GM12878 (cell line): ENCODE measurements around the gene FOXP1. TPM values are rescaled to one million over a fixed set of nuclear protein-coding genes. Genes with fewer than 3 reads are reported as not detected.

Experiments
- ATAC-seq: fragments of 200-7000 bp; cut with Tn5 transposase; 3 replicates; pipeline ENCODE4 v1.9.1; 2020; ENCODE audit warnings: mild to moderate bottlenecking, moderate library complexity
- BruUV-seq: library from RNA; stranded (reverse); fragments of 400-500 nt; replicated peaks from 2 replicates; lab custom pipeline; 2021; lab: Mats Ljungman, UMichigan
- CTCF ChIA-PET: fragments of 300-600 bp; sonication (Branson Sonifier 250); formaldehyde crosslinking; extraction: SDS; loops from one replicate; lab custom pipeline; 2021; ENCODE audit warnings: inconsistent platforms; lab: Yijun Ruan, JAX
- POLR2A ChIA-PET: fragments of 350-600 bp; formaldehyde crosslinking; extraction: SDS; loops from one replicate; lab custom pipeline; 2021; ENCODE audit warnings: inconsistent platforms; lab: Charles Lee
- RAD21 ChIA-PET: fragments of 300-600 bp; sonication (Branson Sonifier 250); formaldehyde crosslinking; loops from one replicate; lab custom pipeline; 2023; ENCODE audit warnings: antibody characterized with exemption; ENCODE audit not compliant: unreplicated experiment; lab: Charles Lee
- SMC1A ChIA-PET: fragments of 300-600 bp; sonication (Branson Sonifier 250); formaldehyde crosslinking; loops from one replicate; lab custom pipeline; 2023; ENCODE audit not compliant: unreplicated experiment, uncharacterized antibody; lab: Charles Lee
- DNase-seq: peaks from one replicate; pipeline ENCODE4 v3.0.0-alpha.2; 2011; ENCODE audit warnings: low read depth, low spot score
- FAIRE-seq: peaks from 3 replicates; lab custom pipeline; 2011; peaks lifted over from hg19 to GRCh38; lab: Jason Lieb, UNC
- H2AFZ ChIP-seq: 2 replicates; pipeline ENCODE4 v1.6.0; 2011; ENCODE audit warnings: low read depth, low read length, control low read depth; ENCODE audit not compliant: control insufficient read depth
- H3K27ac ChIP-seq: 2 replicates; pipeline ENCODE4 v1.5.1; 2011; ENCODE audit warnings: control low read depth; ENCODE audit not compliant: control insufficient read depth, insufficient read depth
- H3K27me3 ChIP-seq, 2 experiments: replicated peaks in 1 of 2; 2 replicates each; pipeline versions ENCODE4 v1.6.0 to v1.6.1; 2011; ENCODE audit warnings: low read length in 1 of 2; ENCODE audit not compliant: control insufficient read depth in 2 of 2, insufficient read depth in 2 of 2
- H3K36me3 ChIP-seq, 2 experiments: 2 replicates each; pipeline ENCODE4 v1.5.1; 2011; ENCODE audit warnings: low read length in 1 of 2; ENCODE audit not compliant: control insufficient read depth in 2 of 2, insufficient read depth in 2 of 2
- H3K4me1 ChIP-seq: 2 replicates; pipeline ENCODE4 v1.6.1; 2011; ENCODE audit warnings: mild to moderate bottlenecking, low read length, moderate library complexity, mixed read lengths; ENCODE audit not compliant: control insufficient read depth, insufficient read depth
- H3K4me2 ChIP-seq: 2 replicates; pipeline ENCODE4 v1.6.0; 2011; ENCODE audit warnings: control low read depth; ENCODE audit not compliant: control insufficient read depth, insufficient read depth
- H3K4me3 ChIP-seq: fragments of 200-600 bp; sonication (generic); 2 replicates; pipeline ENCODE4 v1.5.1; 2016
- H3K79me2 ChIP-seq: 2 replicates; pipeline ENCODE4 v1.6.0; 2011; ENCODE audit warnings: low read length; ENCODE audit not compliant: control insufficient read depth, insufficient read depth
- H3K9ac ChIP-seq: 2 replicates; pipeline ENCODE4 v1.8.0; 2011; ENCODE audit warnings: low read length, control low read depth, mixed read lengths; ENCODE audit not compliant: control insufficient read depth, insufficient read depth
- H3K9me3 ChIP-seq: replicated peaks from 3 replicates; pipeline ENCODE4 v1.5.1; 2011; ENCODE audit warnings: mild to moderate bottlenecking, low read length; ENCODE audit not compliant: control insufficient read depth, insufficient read depth
- H4K20me1 ChIP-seq: 2 replicates; pipeline ENCODE4 v1.6.0; 2011; ENCODE audit not compliant: control insufficient read depth, insufficient read depth
- CBFB ChIP-seq: IDR thresholded peaks from 2 replicates; pipeline ENCODE4 v1.6.1; 2016; ENCODE audit warnings: antibody characterized with exemption, low read depth
- DPF2 ChIP-seq: fragments of 450-650 bp; IDR thresholded peaks from 2 replicates; pipeline ENCODE4 v1.6.1; 2017; ENCODE audit warnings: mild to moderate bottlenecking
- ELK1 ChIP-seq: IDR thresholded peaks from 2 replicates; pipeline ENCODE4 v1.6.1; 2012; ENCODE audit warnings: low read depth, low read length, improper control_type of control experiment
- EP300 ChIP-seq, 2 experiments: fragments of 150-350 bp in 1 of 2; IDR thresholded peaks; 2 replicates each; pipeline ENCODE4 v1.6.1; 2011 to 2012; ENCODE audit warnings: low read depth in 2 of 2, low read length in 2 of 2, borderline replicate concordance in 1 of 2, improper control_type of control experiment in 1 of 2, inconsistent platforms in 1 of 2; ENCODE audit not compliant: control insufficient read depth in 1 of 2
- NFIC ChIP-seq: IDR thresholded peaks from 2 replicates; pipeline ENCODE4 v1.6.1; 2012; ENCODE audit warnings: low read depth, mild to moderate bottlenecking, inconsistent platforms, low read length, moderate library complexity
- NFYB ChIP-seq: IDR thresholded peaks from 2 replicates; pipeline ENCODE4 v1.6.1; 2011; ENCODE audit warnings: low read depth, mild to moderate bottlenecking, low read length, improper control_type of control experiment, moderate library complexity; ENCODE audit not compliant: insufficient read depth
- PAX5 ChIP-seq: IDR thresholded peaks from 2 replicates; pipeline ENCODE4 v1.6.1; 2011; ENCODE audit warnings: low read depth, low read length, borderline replicate concordance
- PML ChIP-seq: IDR thresholded peaks from 2 replicates; pipeline ENCODE4 v1.6.1; 2012; ENCODE audit warnings: low read length, inconsistent platforms
- POLR2AphosphoS2 ChIP-seq: IDR thresholded peaks from 2 replicates; pipeline ENCODE4 v1.6.1; 2011; ENCODE audit warnings: low read depth, mild to moderate bottlenecking, low read length, improper control_type of control experiment, moderate library complexity
- SREBF2 ChIP-seq: IDR thresholded peaks from 2 replicates; pipeline ENCODE4 v1.6.1; 2012; ENCODE audit warnings: mild to moderate bottlenecking, low read length
- SUZ12 ChIP-seq: fragments of 200-600 bp; sonication (generic); IDR thresholded peaks from one replicate; pipeline ENCODE4 v1.6.1; 2018; ENCODE audit warnings: antibody characterized with exemption, mild to moderate bottlenecking; ENCODE audit not compliant: unreplicated experiment
- WGBS: methylation state at CpG from one replicate; pipeline ENCODE4 v1.1.6; 2016; ENCODE audit warnings: low lambda C conversion rate; ENCODE audit not compliant: insufficient replicate concordance, insufficient coverage; ENCODE audit errors: missing lambda C conversion rate; 5-methylcytosine and 5-hydroxymethylcytosine counted together
- in situ Hi-C: fragments of 300-500 bp; cut with MboI; formaldehyde crosslinking; loops from 9 replicates; pipeline ENCODE4 v1.14.3; 2018; ENCODE audit warnings: mixed read lengths
- intact Hi-C: fragments of 100-400 bp; cut with micrococcal nuclease; formaldehyde crosslinking; loops from one replicate; pipeline ENCODE4 v1.14.2; 2022; ENCODE audit not compliant: unreplicated experiment
- polyA plus RNA-seq, 11 experiments: library from polyadenylated mRNA; depleted of rRNA in 4 of 11; unstranded in 6 of 11; stranded (reverse) in 5 of 11; fragments of >200 nt; fragmentation: Nextera tagmentation in 4 of 11; fragmentation: Illumina TruSeq in 1 of 11; extraction: Ambion mirVana in 4 of 11; extraction: Trizol in 1 of 11; gene quantifications; 1 replicate in 1 of 11; 2 replicates in 10 of 11; pipeline versions ENCODE4 v1.2.1 to v1.2.3, GENCODE V29; 2011 to 2016; ENCODE audit warnings: inconsistent platforms in 2 of 11, missing spikeins in 2 of 11, low read depth in 1 of 11
- total RNA-seq, 4 experiments: library from RNA; depleted of rRNA in 3 of 4; stranded (reverse); fragments of >200 nt in 3 of 4; fragmentation: Illumina TruSeq in 1 of 4; extraction: Trizol in 1 of 4; gene quantifications; 2 replicates each; pipeline versions ENCODE4 v1.2.1 to v1.2.3, GENCODE V29; 2013 to 2021
- TF ChIP-seq, protein P1 (sequence below): fragments of 450-650 bp; IDR thresholded peaks from 2 replicates; pipeline ENCODE4 v1.6.1; 2018; ENCODE audit warnings: mild to moderate bottlenecking, low read depth, moderate library complexity; ENCODE audit not compliant: partially characterized antibody
- TF ChIP-seq, protein P2 (sequence below): fragments of 450-650 bp; formaldehyde crosslinking; IDR thresholded peaks from 2 replicates; pipeline ENCODE4 v1.5.0; 2022; ENCODE audit warnings: mild to moderate bottlenecking, missing genetic modification characterization

Gene FOXP1
- total and polyA plus RNA-seq, 10 of the 15 experiments (the other 5 are each of a cell fraction or from before 2014, with no cell fraction given) = 0.05 to 1.6 (median 0.20) TPM; not detected in 1

GRCh38 chr3:71325715-71326114 lies 257.8 kb downstream of the FOXP1 start:
- no peak for FAIRE-seq
- CTCF ChIA-PET = no interaction called here

More at GRCh38 chr3:71325715-71326114, 257.8 kb downstream of the FOXP1 start:
- H3K9ac ChIP-seq = no peak overlapping the region
- no peaks in the 10 kb centered on the region for H3K36me3 ChIP-seq
- H4K20me1 ChIP-seq = no peaks in the 10 kb centered on the region
- TF ChIP-seq EP300 (IDR thresholded peaks at IDR 0.05; ENCODE audit: borderline replicate concordance in 1 of 2, control insufficient read depth in 1 of 2, low read depth in 2 of 2, low read length in 2 of 2) (no peak), CBFB (no peak), PAX5 (no peak), SREBF2 (no peak), NFIC (no peak), NFYB (no peak), POLR2AphosphoS2 (no peak), SUZ12 (no peak), ELK1 (no peak), PML (no peak), DPF2 (no peak)
- TF ChIP-seq, protein P1, sequence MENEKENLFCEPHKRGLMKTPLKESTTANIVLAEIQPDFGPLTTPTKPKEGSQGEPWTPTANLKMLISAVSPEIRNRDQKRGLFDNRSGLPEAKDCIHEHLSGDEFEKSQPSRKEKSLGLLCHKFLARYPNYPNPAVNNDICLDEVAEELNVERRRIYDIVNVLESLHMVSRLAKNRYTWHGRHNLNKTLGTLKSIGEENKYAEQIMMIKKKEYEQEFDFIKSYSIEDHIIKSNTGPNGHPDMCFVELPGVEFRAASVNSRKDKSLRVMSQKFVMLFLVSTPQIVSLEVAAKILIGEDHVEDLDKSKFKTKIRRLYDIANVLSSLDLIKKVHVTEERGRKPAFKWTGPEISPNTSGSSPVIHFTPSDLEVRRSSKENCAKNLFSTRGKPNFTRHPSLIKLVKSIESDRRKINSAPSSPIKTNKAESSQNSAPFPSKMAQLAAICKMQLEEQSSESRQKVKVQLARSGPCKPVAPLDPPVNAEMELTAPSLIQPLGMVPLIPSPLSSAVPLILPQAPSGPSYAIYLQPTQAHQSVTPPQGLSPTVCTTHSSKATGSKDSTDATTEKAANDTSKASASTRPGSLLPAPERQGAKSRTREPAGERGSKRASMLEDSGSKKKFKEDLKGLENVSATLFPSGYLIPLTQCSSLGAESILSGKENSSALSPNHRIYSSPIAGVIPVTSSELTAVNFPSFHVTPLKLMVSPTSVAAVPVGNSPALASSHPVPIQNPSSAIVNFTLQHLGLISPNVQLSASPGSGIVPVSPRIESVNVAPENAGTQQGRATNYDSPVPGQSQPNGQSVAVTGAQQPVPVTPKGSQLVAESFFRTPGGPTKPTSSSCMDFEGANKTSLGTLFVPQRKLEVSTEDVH = no peak
- TF ChIP-seq, protein P2, sequence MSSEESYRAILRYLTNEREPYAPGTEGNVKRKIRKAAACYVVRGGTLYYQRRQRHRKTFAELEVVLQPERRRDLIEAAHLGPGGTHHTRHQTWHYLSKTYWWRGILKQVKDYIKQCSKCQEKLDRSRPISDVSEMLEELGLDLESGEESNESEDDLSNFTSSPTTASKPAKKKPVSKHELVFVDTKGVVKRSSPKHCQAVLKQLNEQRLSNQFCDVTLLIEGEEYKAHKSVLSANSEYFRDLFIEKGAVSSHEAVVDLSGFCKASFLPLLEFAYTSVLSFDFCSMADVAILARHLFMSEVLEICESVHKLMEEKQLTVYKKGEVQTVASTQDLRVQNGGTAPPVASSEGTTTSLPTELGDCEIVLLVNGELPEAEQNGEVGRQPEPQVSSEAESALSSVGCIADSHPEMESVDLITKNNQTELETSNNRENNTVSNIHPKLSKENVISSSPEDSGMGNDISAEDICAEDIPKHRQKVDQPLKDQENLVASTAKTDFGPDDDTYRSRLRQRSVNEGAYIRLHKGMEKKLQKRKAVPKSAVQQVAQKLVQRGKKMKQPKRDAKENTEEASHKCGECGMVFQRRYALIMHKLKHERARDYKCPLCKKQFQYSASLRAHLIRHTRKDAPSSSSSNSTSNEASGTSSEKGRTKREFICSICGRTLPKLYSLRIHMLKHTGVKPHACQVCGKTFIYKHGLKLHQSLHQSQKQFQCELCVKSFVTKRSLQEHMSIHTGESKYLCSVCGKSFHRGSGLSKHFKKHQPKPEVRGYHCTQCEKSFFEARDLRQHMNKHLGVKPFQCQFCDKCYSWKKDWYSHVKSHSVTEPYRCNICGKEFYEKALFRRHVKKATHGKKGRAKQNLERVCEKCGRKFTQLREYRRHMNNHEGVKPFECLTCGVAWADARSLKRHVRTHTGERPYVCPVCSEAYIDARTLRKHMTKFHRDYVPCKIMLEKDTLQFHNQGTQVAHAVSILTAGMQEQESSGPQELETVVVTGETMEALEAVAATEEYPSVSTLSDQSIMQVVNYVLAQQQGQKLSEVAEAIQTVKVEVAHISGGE (CRISPR knock-in tag) = no peak
- in situ Hi-C loops = no loop called here
- no peak overlapping the region for H3K4me3 ChIP-seq
- no TSS peak for BruUV-seq
- H3K4me1 ChIP-seq = no peaks in the 10 kb centered on the region
- 25% methylated on average over 3 of the region's 3 CpGs for WGBS
- intact Hi-C loops = no loop called here
- H3K9me3 ChIP-seq = no peaks in the 10 kb centered on the region; the same call in 2 of the 3 replicates
- no peak for ATAC-seq
- no peaks in the 10 kb centered on the region for H3K27me3 ChIP-seq
- ChIA-PET POLR2A (no interaction called here), RAD21 (no interaction called here), SMC1A (no interaction called here)
- no peak overlapping the region for H2AFZ ChIP-seq
- H3K79me2 ChIP-seq = no peaks in the 10 kb centered on the region
- H3K27ac ChIP-seq = no peak overlapping the region
- no peak overlapping the region for H3K4me2 ChIP-seq
- no peak for DNase-seq
